B cell (primary cell): ENCODE results near the gene CYP1B1. TPM values are rescaled to one million over a fixed set of nuclear protein-coding genes. Genes with fewer than 3 reads are reported as not detected.

Source experiments
- ATAC-seq: fragments of 200-7000 bp; cut with Tn5 transposase; one replicate; pipeline ENCODE4 v1.10.0; 2021; ENCODE audit warnings: low read depth, mild to moderate bottlenecking, moderate number of reproducible peaks, moderate library complexity
- CTCF ChIA-PET: fragments of 350-600 bp; sonication (Branson Sonifier 250); formaldehyde crosslinking; loops from one replicate; lab custom pipeline; 2021; ENCODE audit warnings: antibody characterized with exemption, inconsistent platforms; lab: Charles Lee
- POLR2A ChIA-PET: fragments of 350-600 bp; sonication (Branson Sonifier 250); formaldehyde crosslinking; loops from one replicate; lab custom pipeline; 2021; ENCODE audit warnings: antibody characterized with exemption; lab: Charles Lee
- DNase-seq: peaks from one replicate; pipeline ENCODE4 v3.0.0; 2013
- H2AFZ ChIP-seq: 2 replicates; pipeline ENCODE4 v1.6.1; 2012; ENCODE audit warnings: mild to moderate bottlenecking, low read depth, low read length; ENCODE audit not compliant: insufficient read depth, poor library complexity, severe bottlenecking
- H3K27ac ChIP-seq, 2 donors: 1 replicate in 1 of 2; 2 replicates in 1 of 2; pipeline ENCODE4 v1.5.1; 2012 to 2013; ENCODE audit warnings: low read length in 2 of 2, mild to moderate bottlenecking in 2 of 2, moderate library complexity in 1 of 2
- H3K27me3 ChIP-seq, 4 experiments: fragments of 200-600 bp in 1 of 4; sonication (generic) in 1 of 4; replicated peaks in 1 of 4; 1 replicate in 2 of 4; 2 replicates in 2 of 4; pipeline versions ENCODE4 v1.6.1 to v1.7.0; 2013 to 2016; ENCODE audit warnings: low read length in 3 of 4, mild to moderate bottlenecking in 2 of 4, mixed read lengths in 1 of 4, moderate library complexity in 1 of 4; ENCODE audit not compliant: insufficient read depth in 4 of 4, control insufficient read depth in 3 of 4; ENCODE audit errors: control extremely low read depth in 1 of 4
- H3K36me3 ChIP-seq, 2 experiments: replicated peaks in 1 of 2; 1 replicate in 1 of 2; 2 replicates in 1 of 2; pipeline versions ENCODE4 v1.6.1 to v1.7.1; 2013; ENCODE audit warnings: low read length in 1 of 2; ENCODE audit not compliant: insufficient read depth in 2 of 2, control insufficient read depth in 1 of 2; ENCODE audit errors: control extremely low read depth in 1 of 2, extremely low read depth in 1 of 2
- H3K4me1 ChIP-seq, 2 donors: fragments of 200-600 bp in 1 of 2; sonication (generic) in 1 of 2; 1 replicate in 1 of 2; 2 replicates in 1 of 2; pipeline versions ENCODE4 v1.5.1 to v1.6.1; 2013 to 2017; ENCODE audit warnings: low read length in 2 of 2; ENCODE audit not compliant: control insufficient read depth in 2 of 2, insufficient read depth in 2 of 2
- H3K4me2 ChIP-seq: replicated peaks from 2 replicates; pipeline ENCODE3; 2012; ENCODE audit warnings: mild to moderate bottlenecking, low read depth, low read length; ENCODE audit not compliant: poor library complexity, severe bottlenecking
- H3K4me3 ChIP-seq, 5 experiments: fragments of 200-600 bp in 1 of 5; sonication (generic) in 1 of 5; 1 replicate in 3 of 5; 2 replicates in 2 of 5; pipeline versions ENCODE4 v1.5.1 to v1.7.0; 2011 to 2016; ENCODE audit warnings: low read length in 4 of 5, mild to moderate bottlenecking in 4 of 5, low read depth in 2 of 5, control low read depth in 1 of 5, moderate library complexity in 1 of 5; ENCODE audit not compliant: insufficient read depth in 1 of 5; ENCODE audit errors: control extremely low read depth in 1 of 5, extremely low read depth in 1 of 5
- H3K79me2 ChIP-seq: fragments of 200-600 bp; sonication (generic); one replicate; pipeline ENCODE4 v1.6.0; 2016; ENCODE audit warnings: low read length; ENCODE audit not compliant: control insufficient read depth, insufficient read depth
- H3K9ac ChIP-seq: fragments of 200-600 bp; sonication (generic); 2 replicates; pipeline ENCODE4 v1.6.1; 2017; ENCODE audit warnings: mild to moderate bottlenecking, low read length, moderate library complexity
- H3K9me3 ChIP-seq, 3 donors: one replicate each; pipeline versions ENCODE4 v1.6.1 to v1.7.1; 2013; ENCODE audit warnings: low read length in 2 of 3; ENCODE audit not compliant: control insufficient read depth in 2 of 3, insufficient read depth in 1 of 3; ENCODE audit errors: control extremely low read depth in 1 of 3
- H4K20me1 ChIP-seq: 2 replicates; pipeline ENCODE4 v1.6.0; 2012; ENCODE audit warnings: mild to moderate bottlenecking, low read length; ENCODE audit not compliant: insufficient read depth, control insufficient read depth, poor library complexity, severe bottlenecking
- H3K27ac Mint-ChIP-seq: one replicate; pipeline ENCODE4 v1.8.0; 2021; ENCODE audit warnings: mixed read lengths
- H3K27me3 Mint-ChIP-seq: one replicate; pipeline ENCODE4 v1.8.0; 2021; ENCODE audit warnings: mixed read lengths
- H3K4me1 Mint-ChIP-seq: one replicate; pipeline ENCODE4 v1.8.0; 2021; ENCODE audit warnings: mixed read lengths
- H3K4me3 Mint-ChIP-seq: one replicate; pipeline ENCODE4 v1.8.0; 2021; ENCODE audit warnings: mixed read lengths
- H3K9me3 Mint-ChIP-seq: one replicate; pipeline ENCODE4 v1.8.0; 2022; ENCODE audit warnings: mixed read lengths; ENCODE audit not compliant: insufficient read depth
- EZH2 ChIP-seq: IDR thresholded peaks from 2 replicates; pipeline ENCODE4 v1.6.1; 2012; ENCODE audit warnings: borderline replicate concordance, low read depth, mild to moderate bottlenecking, moderate library complexity, low read length; ENCODE audit not compliant: insufficient read depth, poor library complexity, severe bottlenecking
- WGBS: methylation state at CpG from one replicate; pipeline ENCODE4 v1.1.5; 2013; ENCODE audit warnings: missing lambda C conversion rate; ENCODE audit not compliant: insufficient coverage; 5-methylcytosine and 5-hydroxymethylcytosine counted together
- intact Hi-C: fragments of 100-400 bp; cut with micrococcal nuclease; formaldehyde crosslinking; loops from one replicate; pipeline ENCODE4 v1.10.0; 2022
- polyA plus RNA-seq: library from polyadenylated mRNA; depleted of rRNA; stranded (reverse); fragments of >200 nt; gene quantifications from 2 replicates; pipeline ENCODE4 v1.2.3, GENCODE V29; 2012
- total RNA-seq, 2 donors: library from RNA; stranded (reverse); fragments of 120-200 nt in 1 of 2; gene quantifications; 1 replicate in 1 of 2; 2 replicates in 1 of 2; pipeline versions ENCODE4 v1.2.3 to v1.2.4, GENCODE V29; 2013 to 2022
- TF ChIP-seq, protein P1 (sequence below): fragments of 200-600 bp; IDR thresholded peaks from one replicate; pipeline ENCODE4 v1.8.0; 2022; ENCODE audit warnings: antibody characterized with exemption, mild to moderate bottlenecking

CYP1B1 gene
- total and polyA plus RNA-seq, 2 donors (not counting 1 experiment from before 2014, with no cell fraction given) = 0.31 to 0.89 TPM

DNA sequence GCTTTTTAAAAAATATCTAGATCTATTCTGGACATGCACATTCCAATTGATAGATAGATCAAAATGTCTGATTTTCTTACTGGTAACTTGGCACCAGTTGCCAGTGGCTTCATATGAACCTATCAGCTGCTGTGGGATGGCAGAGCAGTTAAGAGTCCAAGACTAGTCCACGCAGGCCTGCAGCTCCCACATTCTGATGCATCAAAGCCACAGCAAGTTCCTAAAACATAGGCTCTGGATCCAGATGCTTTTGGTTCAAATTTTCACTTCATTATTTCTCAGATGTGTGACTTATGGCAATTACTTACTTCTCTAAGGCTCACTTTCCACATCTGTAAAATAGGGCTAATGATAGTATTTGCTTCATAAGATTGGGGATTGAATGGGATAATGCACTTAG, 48.0 kb upstream of the CYP1B1 start:
- intact Hi-C loops = no loop called here

GRCh38 chr2:38122344-38122743, 46.4 kb upstream of the CYP1B1 start:
- intact Hi-C loops = no loop called here
- no peaks in the 10 kb centered on the region for H3K36me3 ChIP-seq
- no peak overlapping the region for H2AFZ ChIP-seq
- POLR2A ChIA-PET = no interaction called here
- peaks cover 1 to 5% (median 5%) of the 10 kb centered on the region in 3 donors for H3K9me3 ChIP-seq
- ATAC-seq = no peak
- no peaks in the 10 kb centered on the region for H3K4me1 ChIP-seq
- Mint-ChIP-seq H3K27me3 (peaks cover 7% of the 10 kb centered on the region), H3K27ac (no peak overlapping the region), H3K9me3 (peaks cover 8% of the 10 kb centered on the region), H3K4me1 (no peaks in the 10 kb centered on the region), H3K4me3 (no peak overlapping the region)
- H3K9ac ChIP-seq = no peak overlapping the region
- H4K20me1 ChIP-seq = no peaks in the 10 kb centered on the region
- H3K27ac ChIP-seq = no peak overlapping the region
- DNase-seq = no peak
- H3K79me2 ChIP-seq = no peaks in the 10 kb centered on the region
- CTCF ChIA-PET = no interaction called here
- WGBS = 99% methylated on average over 6 of the region's 7 CpGs
- no peaks in the 10 kb centered on the region for H3K27me3 ChIP-seq
- no peak overlapping the region for H3K4me3 ChIP-seq
- H3K4me2 ChIP-seq = no peak overlapping the region
- TF ChIP-seq EZH2 = no peak
- TF ChIP-seq, protein P1, sequence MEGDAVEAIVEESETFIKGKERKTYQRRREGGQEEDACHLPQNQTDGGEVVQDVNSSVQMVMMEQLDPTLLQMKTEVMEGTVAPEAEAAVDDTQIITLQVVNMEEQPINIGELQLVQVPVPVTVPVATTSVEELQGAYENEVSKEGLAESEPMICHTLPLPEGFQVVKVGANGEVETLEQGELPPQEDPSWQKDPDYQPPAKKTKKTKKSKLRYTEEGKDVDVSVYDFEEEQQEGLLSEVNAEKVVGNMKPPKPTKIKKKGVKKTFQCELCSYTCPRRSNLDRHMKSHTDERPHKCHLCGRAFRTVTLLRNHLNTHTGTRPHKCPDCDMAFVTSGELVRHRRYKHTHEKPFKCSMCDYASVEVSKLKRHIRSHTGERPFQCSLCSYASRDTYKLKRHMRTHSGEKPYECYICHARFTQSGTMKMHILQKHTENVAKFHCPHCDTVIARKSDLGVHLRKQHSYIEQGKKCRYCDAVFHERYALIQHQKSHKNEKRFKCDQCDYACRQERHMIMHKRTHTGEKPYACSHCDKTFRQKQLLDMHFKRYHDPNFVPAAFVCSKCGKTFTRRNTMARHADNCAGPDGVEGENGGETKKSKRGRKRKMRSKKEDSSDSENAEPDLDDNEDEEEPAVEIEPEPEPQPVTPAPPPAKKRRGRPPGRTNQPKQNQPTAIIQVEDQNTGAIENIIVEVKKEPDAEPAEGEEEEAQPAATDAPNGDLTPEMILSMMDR = no peak

More for the DNA sequence above, 48.0 kb upstream of the CYP1B1 start:
- POLR2A ChIA-PET = no interaction called here
- Mint-ChIP-seq H3K4me3 (no peak overlapping the region), H3K27me3 (peaks cover 7% of the 10 kb centered on the region), H3K9me3 (peaks cover 8% of the 10 kb centered on the region), H3K27ac (no peak overlapping the region), H3K4me1 (peaks cover 11% of the 10 kb centered on the region)
- DNase-seq = no peak
- no peak for ATAC-seq
- H3K27me3 ChIP-seq = no peaks in the 10 kb centered on the region
- H2AFZ ChIP-seq = no peak overlapping the region
- H3K4me3 ChIP-seq = no peak overlapping the region
- H3K79me2 ChIP-seq = no peaks in the 10 kb centered on the region
- no peak overlapping the region for H3K9ac ChIP-seq
- no peaks in the 10 kb centered on the region for H4K20me1 ChIP-seq
- no peak overlapping the region for H3K27ac ChIP-seq
- no peak overlapping the region for H3K4me2 ChIP-seq
- no CpG with 5 or more reads among the region's 1 CpG for WGBS
- peaks cover 0 to 6% of the 10 kb centered on the region in 2 donors for H3K4me1 ChIP-seq
- no peaks in the 10 kb centered on the region for H3K36me3 ChIP-seq
- CTCF ChIA-PET = no interaction called here
- peaks cover 1 to 11% (median 7%) of the 10 kb centered on the region in 3 donors for H3K9me3 ChIP-seq
- TF ChIP-seq EZH2 = no peak
- TF ChIP-seq, protein P1 = no peak
